Ishikawa (cell line): ENCODE measurements around the gene TRIM33.

Experiments used
- EP300 ChIP-seq: IDR thresholded peaks from 2 replicates; pipeline ENCODE4 v1.6.1; 2012; ENCODE audit warnings: borderline replicate concordance
- MAX ChIP-seq: IDR thresholded peaks from 2 replicates; pipeline ENCODE4 v1.6.1; 2012
- RAD21 ChIP-seq: IDR thresholded peaks from 2 replicates; pipeline ENCODE4 v1.6.1; 2012; ENCODE audit warnings: low read depth
- TCF12 ChIP-seq: IDR thresholded peaks from 2 replicates; pipeline ENCODE4 v1.6.1; 2012; ENCODE audit warnings: low read depth
- TEAD4 ChIP-seq: IDR thresholded peaks from 2 replicates; pipeline ENCODE4 v1.6.1; 2012

- no peak for TF ChIP-seq TEAD4
- no peak for TF ChIP-seq EP300
- no peak for TF ChIP-seq MAX
- TF ChIP-seq RAD21, result no peak
- TF ChIP-seq TCF12, result no peak
These were observed 3.5 kb downstream of the TRIM33 start for GRCh38 chr1:114507513-114507912.
